Activated CD4-positive, alpha-beta T cell treated with anti-CD3 and anti-CD28 coated beads, Interleukin-2, amount 50 U/mL, for 4 hours (primary cell): ENCODE measurements around the gene SURF4.

Experiments
- DNase-seq, 2 experiments: peaks; one replicate each; pipeline ENCODE4 v3.0.0-alpha.2; 2020

SURF4 gene

GRCh38 chr9:133371261-133371711, 4.6 kb downstream of the SURF4 start:
- DNase-seq: peak; percentile 64 to 66

GRCh38 chr9:133370685-133371084, 5.2 kb downstream of the SURF4 start:
- DNase-seq: peak in 1 of 2 experiments; percentile 26

- DNase-seq: no peak
Observed at GRCh38 chr9:133369933-133370332, 5.9 kb downstream of the SURF4 start.

GRCh38 chr9:133369422-133369821, 6.4 kb downstream of the SURF4 start:
- no peak for DNase-seq

- no peak for DNase-seq
Observed at GRCh38 chr9:133368249-133368881, 7.5 kb downstream of the SURF4 start.

GRCh38 chr9:133367778-133368177, 8.1 kb downstream of the SURF4 start:
- no peak for DNase-seq

- no peak for DNase-seq
Observed at GRCh38 chr9:133367221-133367620, 8.6 kb downstream of the SURF4 start.

- no peak for DNase-seq
Observed at GRCh38 chr9:133366435-133366834, 9.4 kb downstream of the SURF4 start.

GRCh38 chr9:133362359-133363044, 13.4 kb downstream of the SURF4 start:
- DNase-seq: no peak

- DNase-seq: no peak
Observed at GRCh38 chr9:133361507-133362092, 14.3 kb downstream of the SURF4 start.

GRCh38 chr9:133360400-133361393, 15.2 kb downstream of the SURF4 start:
- DNase-seq: no peak

- DNase-seq: peak in 1 of 2 experiments; percentile 15
Observed at GRCh38 chr9:133359399-133360175, 16.3 kb downstream of the SURF4 start.

GRCh38 chr9:133357656-133358055, 18.2 kb downstream of the SURF4 start:
- no peak for DNase-seq

GRCh38 chr9:133356391-133357091, 19.3 kb downstream of the SURF4 start, which contains the start of the genes SURF1 and SURF2:
Gene SURF1 (minus strand): TSS chr9:133356487. CDS start chr9:133356453, 34 bp downstream.
Gene SURF2 (plus strand): TSS chr9:133356550. CDS start chr9:133356593, 43 bp downstream.
- DNase-seq: peak; percentile 87 to 88

- DNase-seq: no peak
Observed at GRCh38 chr9:133355881-133356357, 19.9 kb downstream of the SURF4 start.

GRCh38 chr9:133354766-133355165, 21.1 kb downstream of the SURF4 start:
- no peak for DNase-seq

- DNase-seq: no peak
Observed at GRCh38 chr9:133353548-133353947, 22.3 kb downstream of the SURF4 start.

GRCh38 chr9:133352635-133353340, 23.1 kb downstream of the SURF4 start:
- DNase-seq: no peak

- DNase-seq: peak in 1 of 2 experiments; percentile 22
Observed at GRCh38 chr9:133351908-133352634, 23.8 kb downstream of the SURF4 start.

- DNase-seq: no peak
Observed at GRCh38 chr9:133351526-133351907, 24.3 kb downstream of the SURF4 start.
